HepG2 (cell line): ENCODE data around the gene TCERG1L. TPM values are rescaled to one million over a fixed set of nuclear protein-coding genes. Genes with fewer than 3 reads are reported as not detected.

Experiments used
- ATAC-seq: fragments of 200-7000 bp; cut with Tn5 transposase; 3 replicates; pipeline ENCODE4 v1.9.1; 2020; ENCODE audit warnings: mild to moderate bottlenecking, moderate library complexity
- BruUV-seq: library from RNA; stranded (reverse); fragments of 400-500 nt; replicated peaks from 2 replicates; lab custom pipeline; 2021; lab: Mats Ljungman, UMichigan
- CTCF ChIA-PET: fragments of 300-600 bp; formaldehyde crosslinking; extraction: SDS; loops from one replicate; lab custom pipeline; 2021; ENCODE audit warnings: low total read pairs, inconsistent platforms, low intra/inter-chr PET ratio; lab: Yijun Ruan, JAX
- POLR2A ChIA-PET: fragments of 350-600 bp; sonication (Branson Sonifier 250); formaldehyde crosslinking; loops from one replicate; lab custom pipeline; 2020; ENCODE audit warnings: antibody characterized with exemption, inconsistent platforms; lab: Yijun Ruan, JAX
- DNase-seq: peaks from one replicate; pipeline ENCODE4 v3.0.0-alpha.2; 2015; ENCODE audit warnings: low spot score
- FAIRE-seq: peaks from 3 replicates; lab custom pipeline; 2011; peaks lifted over from hg19 to GRCh38; lab: Jason Lieb, UNC
- H2AFZ ChIP-seq: one replicate; pipeline ENCODE4 v1.6.1; 2011; ENCODE audit warnings: low read length, inconsistent platforms
- H3K27ac ChIP-seq: fragments of 300-600 bp; 3 replicates; pipeline ENCODE4 v1.8.0; 2011; ENCODE audit warnings: mixed run types, mild to moderate bottlenecking, mixed read lengths, low read length, inconsistent platforms; ENCODE audit not compliant: insufficient read depth; ENCODE audit errors: extremely low read length
- H3K27me3 ChIP-seq, 2 experiments: fragments of 200-600 bp in 1 of 2; 2 replicates in 1 of 2; 3 replicates in 1 of 2; pipeline versions ENCODE4 v1.6.0 to v1.8.0; 2011; ENCODE audit warnings: low read length in 2 of 2, mild to moderate bottlenecking in 2 of 2, moderate library complexity in 2 of 2, inconsistent platforms in 1 of 2; ENCODE audit not compliant: insufficient read depth in 2 of 2, control insufficient read depth in 1 of 2
- H3K36me3 ChIP-seq, 2 experiments: fragments of 200-600 bp in 1 of 2; replicated peaks in 1 of 2; 2 replicates in 1 of 2; 3 replicates in 1 of 2; pipeline versions ENCODE4 v1.5.1 to v1.8.0; 2011; ENCODE audit warnings: low read length in 2 of 2, inconsistent platforms in 1 of 2; ENCODE audit not compliant: insufficient read depth in 2 of 2, control insufficient read depth in 1 of 2
- H3K4me1 ChIP-seq: 2 replicates; pipeline ENCODE4 v1.5.1; 2012; ENCODE audit warnings: low read length, inconsistent platforms; ENCODE audit not compliant: insufficient read depth
- H3K4me2 ChIP-seq: 2 replicates; pipeline ENCODE4 v1.6.0; 2011; ENCODE audit warnings: low read depth, low read length, inconsistent platforms
- H3K4me3 ChIP-seq, 3 experiments: fragments of 200-600 bp in 1 of 3; sonication (generic), shearing (Covaris generic) in 1 of 3; replicated peaks in 1 of 3; 2 replicates each; pipeline ENCODE4 v1.5.1; 2011 to 2016; ENCODE audit warnings: low read length in 3 of 3, inconsistent platforms in 2 of 3, low read depth in 2 of 3, mild to moderate bottlenecking in 2 of 3, control low read depth in 1 of 3, mixed read lengths in 1 of 3; ENCODE audit not compliant: insufficient read depth in 1 of 3
- H3K79me2 ChIP-seq: one replicate; pipeline ENCODE4 v1.6.1; 2011; ENCODE audit warnings: low read length, inconsistent platforms; ENCODE audit not compliant: insufficient read depth
- H3K9ac ChIP-seq: 2 replicates; pipeline ENCODE4 v1.6.0; 2011; ENCODE audit warnings: mild to moderate bottlenecking, low read depth, low read length, inconsistent platforms; ENCODE audit not compliant: insufficient read depth
- H3K9me3 ChIP-seq: 2 replicates; pipeline ENCODE4 v1.5.1; 2012; ENCODE audit warnings: mild to moderate bottlenecking, low read length
- H4K20me1 ChIP-seq: 2 replicates; pipeline ENCODE4 v1.6.0; 2011; ENCODE audit warnings: inconsistent platforms, mild to moderate bottlenecking, low read length, moderate library complexity; ENCODE audit not compliant: insufficient read depth
- HMGXB4 ChIP-seq, 2 experiments: sonication (generic) in 1 of 2; formaldehyde crosslinking in 1 of 2; IDR thresholded peaks; 2 replicates each; pipeline versions ENCODE4 v1.4.0 to v1.6.1; 2018 to 2020; ENCODE audit warnings: missing genetic modification reagents in 2 of 2, borderline replicate concordance in 1 of 2, low read depth in 1 of 2, mild to moderate bottlenecking in 1 of 2, missing biosample characterization in 1 of 2
- JDP2 ChIP-seq: sonication (generic); formaldehyde crosslinking; IDR thresholded peaks from 2 replicates; pipeline ENCODE4 v1.8.1; 2022; ENCODE audit warnings: missing genetic modification reagents, borderline replicate concordance
- KLF12 ChIP-seq: sonication (generic); formaldehyde crosslinking; IDR thresholded peaks from 2 replicates; pipeline ENCODE4 v1.4.0; 2020; ENCODE audit warnings: missing genetic modification reagents, borderline replicate concordance
- LCORL ChIP-seq, 2 experiments: fragments of 450-650 bp in 1 of 2; sonication (generic) in 1 of 2; formaldehyde crosslinking in 1 of 2; IDR thresholded peaks; 2 replicates each; pipeline versions ENCODE4 v1.5.0 to v1.6.1; 2017 to 2020; ENCODE audit warnings: antibody characterized with exemption in 1 of 2, missing genetic modification reagents in 1 of 2
- PITX1 ChIP-seq: sonication (generic); formaldehyde crosslinking; IDR thresholded peaks from 2 replicates; pipeline ENCODE4 v1.5.1; 2020; ENCODE audit warnings: mild to moderate bottlenecking, missing genetic modification reagents
- SSRP1 ChIP-seq: IDR thresholded peaks from 2 replicates; pipeline ENCODE4 v1.6.1; 2016; ENCODE audit warnings: control low read depth
- ZNF225 ChIP-seq: sonication (generic); formaldehyde crosslinking; IDR thresholded peaks from 2 replicates; pipeline ENCODE4 v1.4.0; 2020; ENCODE audit warnings: mild to moderate bottlenecking, missing genetic modification reagents
- ZNF264 ChIP-seq: sonication (generic); formaldehyde crosslinking; IDR thresholded peaks from 2 replicates; pipeline ENCODE4 v1.4.0; 2020; ENCODE audit warnings: missing genetic modification reagents
- ZNF737 ChIP-seq: sonication (generic); formaldehyde crosslinking; IDR thresholded peaks from 2 replicates; pipeline ENCODE4 v1.5.0; 2020; ENCODE audit warnings: missing genetic modification reagents, mild to moderate bottlenecking, borderline replicate concordance
- ZNF788 ChIP-seq: sonication (generic); formaldehyde crosslinking; IDR thresholded peaks from 2 replicates; pipeline ENCODE4 v1.5.0; 2020; ENCODE audit warnings: mild to moderate bottlenecking, missing genetic modification reagents, borderline replicate concordance
- WGBS: methylation state at CpG from one replicate; pipeline ENCODE4 v1.1.6; 2017; ENCODE audit warnings: low lambda C conversion rate; 5-methylcytosine and 5-hydroxymethylcytosine counted together
- in situ Hi-C: cut with HindIII; loops from 2 replicates; pipeline ENCODE4 v1.10.0; 2017; ENCODE audit warnings: low pct_unique_long_range_greater_than_20kb; ENCODE audit not compliant: extremely low pct_ligation_motif_present
- intact Hi-C: fragments of 100-400 bp; cut with micrococcal nuclease; formaldehyde crosslinking; loops from one replicate; pipeline ENCODE4 v1.10.0; 2022; ENCODE audit not compliant: unreplicated experiment
- polyA plus RNA-seq, 8 experiments: library from polyadenylated mRNA; depleted of rRNA in 3 of 8; stranded (reverse) in 7 of 8; unstranded in 1 of 8; fragments of >200 nt; fragmentation: Illumina TruSeq in 4 of 8; extraction: Trizol in 4 of 8; gene quantifications; 2 replicates each; pipeline versions ENCODE4 v1.2.1 to v1.2.3, GENCODE V29; 2011 to 2016; ENCODE audit warnings: low read depth in 4 of 8, missing spikeins in 1 of 8, mixed read lengths in 1 of 8; ENCODE audit not compliant: insufficient read depth in 1 of 8
- total RNA-seq, 5 experiments: library from RNA; depleted of rRNA; stranded (reverse); fragments of >200 nt; fragmentation: Illumina TruSeq; extraction: Trizol; gene quantifications; 2 replicates each; pipeline ENCODE4 v1.2.3, GENCODE V29; 2016; ENCODE audit warnings: low read depth in 1 of 5
- TF ChIP-seq, protein P1 (sequence below): sonication (generic); formaldehyde crosslinking; IDR thresholded peaks from 2 replicates; pipeline ENCODE4 v1.4.0; 2020; ENCODE audit warnings: missing genetic modification reagents
- TF ChIP-seq, protein P2 (sequence below): sonication (generic); formaldehyde crosslinking; IDR thresholded peaks from 2 replicates; pipeline ENCODE4 v1.4.0; 2020; ENCODE audit warnings: missing genetic modification reagents

TCERG1L gene
- total and polyA plus RNA-seq, 2 of the 13 experiments (the other 11 are each of a cell fraction or from before 2014, with no cell fraction given) = not detected

DNA sequence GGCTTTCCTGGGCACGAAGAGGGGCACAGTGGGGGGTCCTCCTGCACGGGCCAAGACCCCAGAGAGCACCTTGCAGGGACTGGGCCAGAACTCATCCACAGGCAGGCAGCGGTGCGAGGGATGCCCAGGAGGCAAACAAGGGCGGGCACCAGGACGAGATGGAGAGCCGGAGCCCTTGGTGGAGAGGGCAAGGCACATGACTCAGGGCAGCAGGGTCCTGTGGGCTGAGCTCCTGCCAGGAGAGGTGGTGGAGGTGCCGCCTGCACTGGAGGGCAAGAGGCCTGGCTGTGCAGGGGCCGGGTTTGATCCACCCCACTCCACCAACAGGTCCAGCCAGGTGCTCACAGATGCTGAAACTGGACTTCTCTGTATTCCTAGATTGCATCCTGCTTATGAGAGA is 170.9 kb downstream of the TCERG1L start:
- Histone ChIP-seq H3K27me3 (peaks cover 0 to 23% of the 10 kb centered on the region in 2 experiments; a peak in 3 of 5 replicates), H2AFZ (no peak overlapping the region), H3K4me3 (no peak overlapping the region), H3K9ac (no peak overlapping the region), H3K36me3 (no peaks in the 10 kb centered on the region), H3K27ac (no peak overlapping the region), H3K79me2 (no peaks in the 10 kb centered on the region), H3K4me1 (no peaks in the 10 kb centered on the region), H3K4me2 (no peak overlapping the region), H3K9me3 (no peaks in the 10 kb centered on the region), H4K20me1 (no peaks in the 10 kb centered on the region)
- WGBS = 42% methylated on average over 4 of the region's 9 CpGs
- TF ChIP-seq ZNF225 (no peak), ZNF737 (CRISPR knock-in tag) (no peak), JDP2 (CRISPR knock-in tag) (no peak), ZNF788 (CRISPR knock-in tag) (no peak), SSRP1 (CRISPR knock-in tag) (no peak), HMGXB4 (CRISPR knock-in tag; IDR thresholded peaks at IDR 0.05; ENCODE audit: borderline replicate concordance in 1 of 2, low read depth in 1 of 2) (no peak), LCORL (IDR thresholded peaks at IDR 0.05) (no peak), LCORL (CRISPR knock-in tag; IDR thresholded peaks at IDR 0.05) (no peak), PITX1 (CRISPR knock-in tag) (no peak), KLF12 (CRISPR knock-in tag) (no peak), ZNF264 (no peak)
- TF ChIP-seq, protein P1, sequence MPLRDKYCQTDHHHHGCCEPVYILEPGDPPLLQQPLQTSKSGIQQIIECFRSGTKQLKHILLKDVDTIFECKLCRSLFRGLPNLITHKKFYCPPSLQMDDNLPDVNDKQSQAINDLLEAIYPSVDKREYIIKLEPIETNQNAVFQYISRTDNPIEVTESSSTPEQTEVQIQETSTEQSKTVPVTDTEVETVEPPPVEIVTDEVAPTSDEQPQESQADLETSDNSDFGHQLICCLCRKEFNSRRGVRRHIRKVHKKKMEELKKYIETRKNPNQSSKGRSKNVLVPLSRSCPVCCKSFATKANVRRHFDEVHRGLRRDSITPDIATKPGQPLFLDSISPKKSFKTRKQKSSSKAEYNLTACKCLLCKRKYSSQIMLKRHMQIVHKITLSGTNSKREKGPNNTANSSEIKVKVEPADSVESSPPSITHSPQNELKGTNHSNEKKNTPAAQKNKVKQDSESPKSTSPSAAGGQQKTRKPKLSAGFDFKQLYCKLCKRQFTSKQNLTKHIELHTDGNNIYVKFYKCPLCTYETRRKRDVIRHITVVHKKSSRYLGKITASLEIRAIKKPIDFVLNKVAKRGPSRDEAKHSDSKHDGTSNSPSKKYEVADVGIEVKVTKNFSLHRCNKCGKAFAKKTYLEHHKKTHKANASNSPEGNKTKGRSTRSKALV (CRISPR knock-in tag) = no peak
- TF ChIP-seq, protein P2, sequence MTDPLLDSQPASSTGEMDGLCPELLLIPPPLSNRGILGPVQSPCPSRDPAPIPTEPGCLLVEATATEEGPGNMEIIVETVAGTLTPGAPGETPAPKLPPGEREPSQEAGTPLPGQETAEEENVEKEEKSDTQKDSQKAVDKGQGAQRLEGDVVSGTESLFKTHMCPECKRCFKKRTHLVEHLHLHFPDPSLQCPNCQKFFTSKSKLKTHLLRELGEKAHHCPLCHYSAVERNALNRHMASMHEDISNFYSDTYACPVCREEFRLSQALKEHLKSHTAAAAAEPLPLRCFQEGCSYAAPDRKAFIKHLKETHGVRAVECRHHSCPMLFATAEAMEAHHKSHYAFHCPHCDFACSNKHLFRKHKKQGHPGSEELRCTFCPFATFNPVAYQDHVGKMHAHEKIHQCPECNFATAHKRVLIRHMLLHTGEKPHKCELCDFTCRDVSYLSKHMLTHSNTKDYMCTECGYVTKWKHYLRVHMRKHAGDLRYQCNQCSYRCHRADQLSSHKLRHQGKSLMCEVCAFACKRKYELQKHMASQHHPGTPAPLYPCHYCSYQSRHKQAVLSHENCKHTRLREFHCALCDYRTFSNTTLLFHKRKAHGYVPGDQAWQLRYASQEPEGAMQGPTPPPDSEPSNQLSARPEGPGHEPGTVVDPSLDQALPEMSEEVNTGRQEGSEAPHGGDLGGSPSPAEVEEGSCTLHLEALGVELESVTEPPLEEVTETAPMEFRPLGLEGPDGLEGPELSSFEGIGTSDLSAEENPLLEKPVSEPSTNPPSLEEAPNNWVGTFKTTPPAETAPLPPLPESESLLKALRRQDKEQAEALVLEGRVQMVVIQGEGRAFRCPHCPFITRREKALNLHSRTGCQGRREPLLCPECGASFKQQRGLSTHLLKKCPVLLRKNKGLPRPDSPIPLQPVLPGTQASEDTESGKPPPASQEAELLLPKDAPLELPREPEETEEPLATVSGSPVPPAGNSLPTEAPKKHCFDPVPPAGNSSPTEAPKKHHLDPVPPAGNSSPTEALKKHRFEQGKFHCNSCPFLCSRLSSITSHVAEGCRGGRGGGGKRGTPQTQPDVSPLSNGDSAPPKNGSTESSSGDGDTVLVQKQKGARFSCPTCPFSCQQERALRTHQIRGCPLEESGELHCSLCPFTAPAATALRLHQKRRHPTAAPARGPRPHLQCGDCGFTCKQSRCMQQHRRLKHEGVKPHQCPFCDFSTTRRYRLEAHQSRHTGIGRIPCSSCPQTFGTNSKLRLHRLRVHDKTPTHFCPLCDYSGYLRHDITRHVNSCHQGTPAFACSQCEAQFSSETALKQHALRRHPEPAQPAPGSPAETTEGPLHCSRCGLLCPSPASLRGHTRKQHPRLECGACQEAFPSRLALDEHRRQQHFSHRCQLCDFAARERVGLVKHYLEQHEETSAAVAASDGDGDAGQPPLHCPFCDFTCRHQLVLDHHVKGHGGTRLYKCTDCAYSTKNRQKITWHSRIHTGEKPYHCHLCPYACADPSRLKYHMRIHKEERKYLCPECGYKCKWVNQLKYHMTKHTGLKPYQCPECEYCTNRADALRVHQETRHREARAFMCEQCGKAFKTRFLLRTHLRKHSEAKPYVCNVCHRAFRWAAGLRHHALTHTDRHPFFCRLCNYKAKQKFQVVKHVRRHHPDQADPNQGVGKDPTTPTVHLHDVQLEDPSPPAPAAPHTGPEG (CRISPR knock-in tag) = no peak
- in situ Hi-C loops = no loop called here
- intact Hi-C loops = no loop called here
- CTCF ChIA-PET = no interaction called here
- POLR2A ChIA-PET = no interaction called here
- DNase-seq = no peak
- no TSS peak for BruUV-seq
- ATAC-seq = no peak; the same call in 2 of the 3 replicates
- FAIRE-seq = no peak
